Endothelial cell of umbilical vein (primary cell): ENCODE measurements around the gene MBTD1.

ENCODE experiments used
- EZH2 ChIP-seq: IDR thresholded peaks from 2 replicates; pipeline ENCODE4 v1.6.1; 2012; ENCODE audit warnings: borderline replicate concordance, low read depth, mild to moderate bottlenecking, moderate library complexity, low read length, inconsistent platforms; ENCODE audit not compliant: severe bottlenecking
- JUN ChIP-seq: IDR thresholded peaks from 2 replicates; pipeline ENCODE4 v1.6.1; 2011; ENCODE audit warnings: borderline replicate concordance, low read depth; ENCODE audit not compliant: insufficient read length, insufficient read depth
- POLR2A ChIP-seq: IDR thresholded peaks from 2 replicates; pipeline ENCODE4 v1.6.1; 2012; ENCODE audit warnings: low read depth, mild to moderate bottlenecking, control low read depth, low read length
- POLR2AphosphoS5 ChIP-seq: IDR thresholded peaks from 2 replicates; pipeline ENCODE4 v1.6.1; 2012; ENCODE audit warnings: low read depth, mild to moderate bottlenecking, control low read depth, low read length, moderate library complexity; ENCODE audit not compliant: insufficient read depth
- TF ChIP-seq, protein P1 (sequence below), 2 donors: IDR thresholded peaks; 1 replicate in 1 of 2; 2 replicates in 1 of 2; pipeline ENCODE4 v1.5.1; 2011; ENCODE audit warnings: low read length in 2 of 2, mild to moderate bottlenecking in 2 of 2, moderate library complexity in 2 of 2, control low read depth in 1 of 2, inconsistent platforms in 1 of 2, low read depth in 1 of 2; ENCODE audit not compliant: insufficient read depth in 1 of 2; ENCODE audit errors: extremely low read depth in 1 of 2
- TF ChIP-seq, protein P2 (sequence below): IDR thresholded peaks from 2 replicates; pipeline ENCODE4 v1.6.1; 2011; ENCODE audit not compliant: insufficient read depth, insufficient read length

DNA sequence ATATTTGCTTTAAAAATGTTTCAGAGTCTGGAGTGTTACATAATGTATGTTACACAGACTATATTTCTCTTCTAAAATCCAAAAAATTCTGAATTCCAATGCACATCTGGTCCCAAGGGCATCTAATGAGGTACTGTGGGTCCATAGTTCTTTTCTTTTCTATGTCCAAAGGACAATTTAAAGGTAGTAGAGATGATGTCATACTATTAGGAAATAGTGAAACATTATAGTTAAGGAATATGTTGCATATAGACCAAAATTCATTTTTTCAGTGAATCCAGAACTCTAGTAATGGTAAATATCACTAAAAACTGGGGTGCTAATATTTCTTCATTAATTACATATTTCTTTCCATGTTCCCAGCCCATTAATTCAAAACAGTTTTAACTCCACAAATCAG lies 70.7 kb downstream of the MBTD1 start:
- TF ChIP-seq EZH2, result no peak
- TF ChIP-seq, protein P1, sequence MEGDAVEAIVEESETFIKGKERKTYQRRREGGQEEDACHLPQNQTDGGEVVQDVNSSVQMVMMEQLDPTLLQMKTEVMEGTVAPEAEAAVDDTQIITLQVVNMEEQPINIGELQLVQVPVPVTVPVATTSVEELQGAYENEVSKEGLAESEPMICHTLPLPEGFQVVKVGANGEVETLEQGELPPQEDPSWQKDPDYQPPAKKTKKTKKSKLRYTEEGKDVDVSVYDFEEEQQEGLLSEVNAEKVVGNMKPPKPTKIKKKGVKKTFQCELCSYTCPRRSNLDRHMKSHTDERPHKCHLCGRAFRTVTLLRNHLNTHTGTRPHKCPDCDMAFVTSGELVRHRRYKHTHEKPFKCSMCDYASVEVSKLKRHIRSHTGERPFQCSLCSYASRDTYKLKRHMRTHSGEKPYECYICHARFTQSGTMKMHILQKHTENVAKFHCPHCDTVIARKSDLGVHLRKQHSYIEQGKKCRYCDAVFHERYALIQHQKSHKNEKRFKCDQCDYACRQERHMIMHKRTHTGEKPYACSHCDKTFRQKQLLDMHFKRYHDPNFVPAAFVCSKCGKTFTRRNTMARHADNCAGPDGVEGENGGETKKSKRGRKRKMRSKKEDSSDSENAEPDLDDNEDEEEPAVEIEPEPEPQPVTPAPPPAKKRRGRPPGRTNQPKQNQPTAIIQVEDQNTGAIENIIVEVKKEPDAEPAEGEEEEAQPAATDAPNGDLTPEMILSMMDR (IDR thresholded peaks at IDR 0.05; ENCODE audit: extremely low read depth in 1 of 2, insufficient read depth in 1 of 2, low read depth in 1 of 2, low read length in 2 of 2), result no peak
- TF ChIP-seq, protein P2, sequence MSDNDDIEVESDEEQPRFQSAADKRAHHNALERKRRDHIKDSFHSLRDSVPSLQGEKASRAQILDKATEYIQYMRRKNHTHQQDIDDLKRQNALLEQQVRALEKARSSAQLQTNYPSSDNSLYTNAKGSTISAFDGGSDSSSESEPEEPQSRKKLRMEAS, result no peak
- no peak for TF ChIP-seq POLR2A
- no peak for TF ChIP-seq JUN
- TF ChIP-seq POLR2AphosphoS5, result no peak
